CD1c-positive myeloid dendritic cell (primary cell): ENCODE measurements around the gene KTN1.

Experiments
- DNase-seq: peaks from one replicate; pipeline ENCODE4 v3.0.0-alpha.2; 2016; ENCODE audit errors: extremely low spot score

Gene KTN1

GRCh38 chr14:55711175-55711811 lies 131.3 kb downstream of the KTN1 start:
- no peak for DNase-seq

GRCh38 chr14:55712491-55712890 lies 132.5 kb downstream of the KTN1 start:
- no peak for DNase-seq

GRCh38 chr14:55713486-55713885 lies 133.5 kb downstream of the KTN1 start:
- DNase-seq: peak; percentile 18

- peak; percentile 32 for DNase-seq
Observed at GRCh38 chr14:55715889-55716288, 135.9 kb downstream of the KTN1 start.

GRCh38 chr14:55717621-55718020 lies 137.6 kb downstream of the KTN1 start:
- DNase-seq: no peak

- no peak for DNase-seq
Observed at GRCh38 chr14:55718551-55718950, 138.5 kb downstream of the KTN1 start.

- no peak for DNase-seq
Observed at GRCh38 chr14:55720796-55721195, 140.8 kb downstream of the KTN1 start.

GRCh38 chr14:55721353-55721752 lies 141.3 kb downstream of the KTN1 start:
- no peak for DNase-seq

GRCh38 chr14:55722054-55722453 lies 142.0 kb downstream of the KTN1 start:
- DNase-seq: no peak

GRCh38 chr14:55724736-55725135 lies 144.7 kb downstream of the KTN1 start:
- no peak for DNase-seq

GRCh38 chr14:55730592-55731310 lies 150.7 kb downstream of the KTN1 start:
- no peak for DNase-seq

- no peak for DNase-seq
Observed at GRCh38 chr14:55731311-55731872, 151.4 kb downstream of the KTN1 start.

GRCh38 chr14:55731881-55732498 lies 152.0 kb downstream of the KTN1 start:
- peak; percentile 59 for DNase-seq

GRCh38 chr14:55733599-55733998 lies 153.6 kb downstream of the KTN1 start:
- no peak for DNase-seq
